Frontal cortex (tissue), 4 donors: Measurements from ENCODE around the gene ARL2. TPM values are rescaled to one million over a fixed set of nuclear protein-coding genes. Genes with fewer than 3 reads are reported as not detected.

Experiments used
- DNase-seq, 2 donors: peaks; one replicate each; pipeline ENCODE4 v3.0.0; 2012; ENCODE audit warnings: low spot score in 2 of 2
- FAIRE-seq: peaks from 2 replicates; lab custom pipeline; 2012; peaks lifted over from hg19 to GRCh38; lab: Jason Lieb, UNC
- total RNA-seq: library from RNA; depleted of rRNA; stranded (reverse); fragments of >200 nt; gene quantifications from one replicate; pipeline ENCODE4 v1.2.3, GENCODE V29; 2014
- donor health status: control.
- donor health status: control.
- donor health status: control.

ARL2 gene
- total RNA-seq, 1 donor from 2014 or later = 50.5 TPM

DNA sequence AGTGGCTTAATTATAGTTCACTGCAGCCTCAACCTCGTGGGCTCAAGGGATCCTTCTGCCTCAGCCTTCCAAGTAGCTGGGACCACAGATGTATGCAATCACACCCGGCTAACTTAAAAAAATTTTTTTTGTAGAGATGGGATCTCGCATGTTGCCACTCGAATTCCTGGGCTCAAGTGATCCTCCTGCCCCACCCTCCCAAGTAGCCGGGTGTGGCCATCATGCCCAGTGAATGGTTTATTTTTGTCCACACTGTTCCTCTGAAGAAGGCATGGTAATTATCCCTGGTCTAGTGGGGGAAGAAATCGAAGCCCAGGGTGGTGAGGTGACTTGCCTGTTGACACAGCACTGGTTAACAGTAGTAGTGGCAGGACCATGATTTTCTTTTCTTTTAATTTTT, 28.9 kb downstream of the ARL2 start:
- DNase-seq = no peak
- no peak for FAIRE-seq

DNA sequence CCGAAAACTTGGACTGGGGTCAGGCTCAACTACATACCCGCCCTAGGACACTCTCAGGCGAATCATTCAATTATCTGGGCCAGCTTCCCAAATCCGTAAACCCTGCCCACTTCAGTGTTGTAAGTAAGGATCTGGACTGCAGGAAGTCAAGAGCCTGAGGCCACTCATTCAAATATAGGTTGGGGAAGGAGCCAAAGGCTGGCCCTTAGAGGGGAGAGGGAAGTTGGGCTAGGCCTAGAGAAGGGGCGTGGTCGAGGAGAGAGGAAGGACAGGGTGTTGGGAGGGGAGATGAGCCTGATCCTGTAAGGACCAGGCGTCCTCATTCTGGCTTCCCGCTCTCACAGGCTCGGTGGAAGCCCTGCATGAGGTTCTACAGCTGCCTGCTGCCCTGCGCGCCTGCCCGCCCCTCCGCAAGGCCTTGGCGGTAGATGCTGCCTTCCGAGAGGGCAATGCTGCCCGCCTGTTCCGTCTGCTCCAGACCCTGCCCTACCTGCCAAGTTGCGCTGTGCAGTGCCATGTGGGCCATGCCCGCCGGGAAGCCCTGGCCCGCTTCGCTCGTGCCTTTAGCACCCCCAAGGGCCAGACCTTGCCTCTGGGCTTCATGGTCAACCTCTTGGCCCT, 30.0 kb downstream of the ARL2 start:
- FAIRE-seq (no peak), DNase-seq (peak in 1 of 2 donors; percentile 31)

DNA sequence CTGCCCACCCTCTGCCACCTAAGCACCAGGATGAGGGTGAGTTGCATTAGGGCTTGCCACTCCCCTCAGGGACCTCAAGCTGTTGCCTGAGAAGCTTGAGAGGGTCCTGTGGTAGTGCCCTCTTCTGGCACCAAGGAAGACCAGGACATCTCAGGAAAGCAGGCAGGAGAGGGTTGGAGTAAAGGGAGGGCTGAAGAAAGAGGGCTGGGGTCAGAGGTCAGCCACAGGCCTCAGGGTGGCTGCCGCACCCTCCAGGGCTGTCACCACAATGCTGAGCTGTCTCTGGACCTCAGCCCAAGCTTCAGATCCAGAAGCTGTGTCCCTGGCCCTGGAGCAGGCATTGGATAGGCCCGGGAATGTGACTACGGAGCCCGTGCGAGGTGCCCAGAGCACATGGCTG, 31.1 kb downstream of the ARL2 start:
- DNase-seq (no peak), FAIRE-seq (no peak)

DNA sequence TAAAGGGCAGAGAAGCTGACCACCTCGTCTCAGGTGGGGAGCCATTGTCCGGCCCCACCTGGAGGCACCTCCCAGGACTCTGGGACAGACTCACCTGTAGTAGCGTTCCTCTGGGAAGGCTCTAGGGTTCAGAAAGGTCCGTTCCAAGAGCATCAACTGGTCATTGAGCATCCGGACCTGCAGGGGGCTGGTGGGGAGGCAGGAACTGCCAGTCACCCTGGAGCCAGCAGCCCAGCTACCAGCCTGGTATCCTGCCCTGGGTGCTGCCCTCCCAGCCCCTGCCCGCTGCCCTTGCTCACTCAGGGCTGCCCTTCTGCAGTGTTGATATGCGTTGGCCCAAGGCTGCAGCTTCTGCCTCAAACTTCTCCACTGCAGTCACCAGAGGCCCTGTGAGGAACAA, 31.8 kb downstream of the ARL2 start:
- FAIRE-seq = no peak
- no peak for DNase-seq

DNA sequence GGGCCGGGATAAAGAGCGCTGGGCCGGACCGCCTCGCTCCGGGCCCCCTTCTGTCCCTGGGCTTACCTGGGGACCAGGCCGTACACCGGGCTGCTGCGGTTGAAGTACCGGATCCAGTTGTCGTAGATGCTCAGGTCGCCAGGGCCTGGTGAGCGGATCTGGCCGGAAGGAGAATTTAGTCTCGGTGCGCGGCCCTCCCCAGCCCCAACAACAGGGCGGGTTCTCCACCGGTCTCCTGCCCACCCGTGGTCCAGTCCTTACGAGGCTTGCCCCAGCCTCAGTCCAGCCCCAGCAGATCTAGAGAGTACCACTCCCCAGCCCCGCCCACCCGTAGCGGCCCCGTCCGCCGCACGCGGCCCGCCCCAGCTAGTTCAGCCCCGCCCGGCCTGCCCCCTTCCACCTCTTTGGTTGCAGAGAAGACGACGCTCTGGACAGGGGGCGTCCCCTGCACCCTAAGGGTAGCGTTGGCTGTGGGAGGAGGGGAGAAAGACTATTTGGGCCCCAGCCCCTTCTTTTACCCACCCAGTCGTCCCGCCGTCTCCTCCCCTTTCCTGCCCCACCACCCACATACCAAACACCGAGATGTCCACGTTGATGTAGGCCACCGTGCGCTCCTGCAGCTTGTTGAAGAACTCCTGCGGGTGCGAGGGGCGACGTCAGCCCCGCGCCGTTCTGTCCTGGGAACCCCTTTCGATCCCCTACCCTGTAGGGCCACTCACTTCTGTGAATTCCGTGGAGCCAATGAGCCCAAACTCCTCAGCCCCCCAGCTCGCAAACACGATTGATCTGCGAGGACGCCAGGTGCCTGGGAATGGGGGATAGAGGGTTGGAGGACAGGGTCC, 33.8 kb downstream of the ARL2 start:
- DNase-seq (peak in 1 of 2 donors; percentile 31), FAIRE-seq (no peak)

DNA sequence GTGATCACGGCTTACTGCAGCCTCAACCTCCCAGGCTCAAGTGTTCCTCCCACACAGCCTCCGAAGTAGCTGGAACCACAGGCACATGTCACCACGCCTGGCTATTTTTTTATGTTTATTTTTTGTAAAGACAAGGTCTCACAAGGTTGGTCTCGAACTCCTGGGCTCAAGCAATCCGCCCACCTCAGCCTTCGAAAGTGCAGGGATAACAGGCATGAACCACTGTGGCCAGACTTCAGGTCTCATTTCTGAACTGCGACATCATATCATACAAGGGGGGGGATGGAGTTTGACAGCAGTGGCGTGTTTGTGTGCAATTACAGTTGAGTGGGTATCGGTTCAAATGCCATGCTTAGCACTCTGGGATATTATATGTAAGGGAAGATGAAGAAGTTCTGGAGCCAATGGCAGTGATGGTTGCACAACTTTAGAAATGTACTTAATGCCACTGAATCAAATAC, 37.5 kb downstream of the ARL2 start:
- no peak for DNase-seq
- no peak for FAIRE-seq

DNA sequence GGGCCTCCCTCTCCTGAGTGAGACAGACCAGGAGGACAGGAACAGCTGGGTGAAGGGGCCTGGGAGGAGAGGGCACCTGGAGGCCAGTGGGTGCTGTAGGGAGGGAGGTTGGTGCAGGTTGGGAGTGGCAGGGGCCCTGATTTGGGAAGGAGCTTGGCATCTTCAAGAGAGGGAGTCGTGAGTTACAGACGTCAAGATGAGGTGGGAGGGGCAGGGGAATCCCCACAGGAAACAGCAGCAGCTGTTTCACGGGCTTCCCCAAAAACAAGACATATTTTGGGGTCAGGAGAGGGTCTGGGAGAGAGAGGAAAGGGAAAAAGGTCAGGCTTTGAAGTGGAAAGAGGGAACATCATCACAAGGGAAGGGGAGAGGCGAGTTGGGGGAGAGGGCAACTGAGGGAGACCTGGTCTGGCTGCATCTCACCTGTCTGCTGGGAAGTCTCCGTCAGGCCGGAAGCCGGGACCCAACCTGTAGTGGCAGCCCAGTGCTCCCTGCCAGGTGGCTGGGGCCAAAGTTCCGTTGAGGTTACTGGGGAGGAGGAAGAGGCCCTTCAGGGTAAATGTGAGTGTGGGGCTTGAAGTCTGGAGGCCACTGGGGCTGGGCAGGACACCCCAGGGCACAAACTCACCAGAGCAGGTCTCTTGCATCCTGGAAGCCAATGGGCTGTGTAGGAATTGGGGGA, 40.0 kb downstream of the ARL2 start:
- FAIRE-seq (no peak), DNase-seq (no peak)

DNA sequence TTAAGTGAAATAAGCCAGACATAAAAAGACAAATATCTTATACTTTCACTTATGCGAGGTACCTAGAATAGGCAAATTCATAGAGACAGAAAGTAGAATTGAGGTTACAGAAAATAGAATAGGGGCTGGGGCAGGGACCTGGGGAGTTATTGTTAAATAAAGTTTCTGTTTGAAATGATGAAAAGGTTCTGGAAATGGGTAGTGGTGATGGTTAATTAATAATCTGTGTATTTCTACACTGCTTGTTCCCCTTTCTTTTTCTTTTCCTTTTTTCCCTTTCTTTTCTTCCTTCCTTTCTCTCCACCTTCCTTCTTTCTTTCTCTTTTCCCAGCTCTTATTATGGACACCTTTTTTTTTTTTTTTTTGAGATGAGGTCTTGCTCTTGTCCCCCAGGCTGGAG, 41.6 kb downstream of the ARL2 start:
- DNase-seq (no peak), FAIRE-seq (no peak)

DNA sequence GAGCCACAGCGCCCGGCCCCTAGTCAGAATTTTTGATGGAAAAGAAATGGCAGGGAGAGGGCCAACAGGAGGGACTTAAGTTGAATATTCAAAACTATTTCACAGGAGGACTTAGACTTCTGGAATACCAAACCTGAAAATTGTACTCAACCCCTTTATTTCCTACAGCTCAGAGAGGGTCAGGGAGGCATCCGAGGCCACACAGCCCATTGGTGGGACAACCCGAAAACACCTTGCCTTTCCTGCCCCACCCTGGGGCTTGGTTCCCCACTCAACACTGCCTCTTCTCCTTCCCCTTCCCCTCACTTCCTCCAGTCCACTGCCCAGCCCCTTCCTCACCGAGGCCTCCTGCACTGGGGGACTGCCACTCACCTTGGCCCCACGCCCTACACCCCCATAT, 43.0 kb downstream of the ARL2 start:
- no peak for FAIRE-seq

DNA sequence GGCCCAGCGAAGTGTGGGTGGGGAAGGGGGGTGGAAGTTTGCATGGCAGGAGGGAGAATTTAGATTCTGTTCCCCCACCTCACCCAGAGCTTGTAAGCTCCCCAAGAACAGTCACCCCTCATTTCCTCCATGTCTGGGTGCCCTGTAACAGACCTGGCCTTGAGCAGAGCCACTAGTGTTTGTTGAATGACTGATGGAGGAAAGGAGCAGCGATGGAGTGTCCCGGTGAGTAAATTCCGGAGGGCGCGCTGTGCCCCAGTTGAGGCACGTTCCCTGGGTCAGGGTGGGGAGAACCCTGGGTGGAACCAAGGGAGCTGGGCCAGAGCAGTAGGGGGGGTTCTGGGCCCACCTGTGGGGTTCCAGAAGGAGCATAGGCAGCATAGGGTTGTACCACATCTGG, 43.6 kb downstream of the ARL2 start:
- no peak for FAIRE-seq
- DNase-seq = no peak

More for the DNA sequence above, 43.0 kb downstream of the ARL2 start:
- DNase-seq = no peak

DNA sequence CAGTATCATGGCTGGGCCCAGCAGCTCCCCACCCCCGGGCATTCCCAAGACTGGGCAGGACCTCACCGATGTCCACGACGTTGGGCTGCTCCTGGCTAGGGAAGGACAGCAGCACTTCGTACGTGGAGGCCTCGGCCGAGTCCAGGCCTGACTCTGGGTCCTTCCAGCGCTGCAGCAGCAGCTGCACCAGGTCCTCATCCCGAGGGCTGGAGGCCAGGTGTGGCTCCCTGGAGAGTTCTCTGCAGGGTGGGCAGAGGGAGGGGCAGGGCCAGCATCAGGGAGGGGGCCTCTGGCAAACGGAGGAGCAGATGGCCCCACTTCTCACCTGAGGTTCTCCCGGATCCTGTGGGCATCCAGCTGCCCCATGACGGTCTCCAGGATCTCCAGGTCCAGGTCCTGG, 44.1 kb downstream of the ARL2 start:
- no peak for FAIRE-seq

DNA sequence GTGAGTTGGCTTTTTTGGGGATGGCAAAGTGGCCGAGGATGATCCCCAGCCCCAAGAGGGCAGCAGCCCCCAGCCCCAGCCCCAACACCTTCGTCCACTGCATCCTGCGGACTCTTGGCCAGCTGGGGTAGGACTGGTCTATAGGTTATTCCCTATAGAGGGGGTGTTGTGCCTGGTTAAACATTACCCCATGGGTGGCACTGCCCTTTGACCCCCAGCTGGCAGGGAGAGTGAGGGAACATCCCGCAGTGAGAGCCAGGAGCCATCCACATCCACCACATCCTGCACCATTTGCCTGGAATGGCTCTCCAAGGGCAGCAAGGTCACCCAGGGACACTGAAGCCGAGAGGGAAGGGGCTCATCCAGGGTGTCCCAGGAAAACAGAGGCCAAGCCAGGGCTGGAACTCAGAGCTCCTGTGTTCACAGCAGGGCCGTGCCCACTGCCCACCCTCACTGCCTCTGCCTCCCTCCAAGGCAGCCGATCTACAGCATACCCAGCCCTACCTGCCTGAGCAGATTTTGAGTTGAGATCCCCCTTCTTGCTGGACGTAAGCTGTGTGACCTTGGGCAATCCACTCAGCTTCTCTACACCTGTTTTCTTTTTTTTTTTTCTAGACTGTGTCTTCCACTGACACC, 44.6 kb downstream of the ARL2 start, which contains the start of gene NAALADL1:
NAALADL1 (minus strand) TSS at position 135 of the 636 bp plus-strand sequence; CDS start at position 103, 32 bp downstream.
- DNase-seq = no peak
- no peak for FAIRE-seq

More for the DNA sequence above, 44.1 kb downstream of the ARL2 start:
- no peak for DNase-seq

DNA sequence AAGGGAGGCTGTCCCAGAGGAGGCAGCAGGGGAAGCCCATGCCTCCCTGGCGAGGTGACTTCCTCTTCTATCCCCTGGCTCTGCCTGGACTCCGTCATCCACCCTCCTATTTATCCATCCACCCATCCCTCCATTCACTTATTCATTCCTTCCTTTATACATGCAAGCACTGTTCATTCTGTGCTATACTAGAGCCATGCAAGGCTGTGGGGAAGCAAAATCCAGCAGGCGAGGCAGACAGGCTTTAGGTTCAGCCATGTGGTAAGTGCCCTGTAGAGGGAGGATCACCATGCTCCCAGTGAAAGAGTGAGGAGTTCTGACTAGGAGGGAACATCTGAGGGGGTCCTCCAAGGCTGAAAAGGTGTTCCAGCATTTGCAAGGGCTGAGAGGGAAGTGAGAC, 45.6 kb downstream of the ARL2 start:
- DNase-seq = no peak
- no peak for FAIRE-seq

DNA sequence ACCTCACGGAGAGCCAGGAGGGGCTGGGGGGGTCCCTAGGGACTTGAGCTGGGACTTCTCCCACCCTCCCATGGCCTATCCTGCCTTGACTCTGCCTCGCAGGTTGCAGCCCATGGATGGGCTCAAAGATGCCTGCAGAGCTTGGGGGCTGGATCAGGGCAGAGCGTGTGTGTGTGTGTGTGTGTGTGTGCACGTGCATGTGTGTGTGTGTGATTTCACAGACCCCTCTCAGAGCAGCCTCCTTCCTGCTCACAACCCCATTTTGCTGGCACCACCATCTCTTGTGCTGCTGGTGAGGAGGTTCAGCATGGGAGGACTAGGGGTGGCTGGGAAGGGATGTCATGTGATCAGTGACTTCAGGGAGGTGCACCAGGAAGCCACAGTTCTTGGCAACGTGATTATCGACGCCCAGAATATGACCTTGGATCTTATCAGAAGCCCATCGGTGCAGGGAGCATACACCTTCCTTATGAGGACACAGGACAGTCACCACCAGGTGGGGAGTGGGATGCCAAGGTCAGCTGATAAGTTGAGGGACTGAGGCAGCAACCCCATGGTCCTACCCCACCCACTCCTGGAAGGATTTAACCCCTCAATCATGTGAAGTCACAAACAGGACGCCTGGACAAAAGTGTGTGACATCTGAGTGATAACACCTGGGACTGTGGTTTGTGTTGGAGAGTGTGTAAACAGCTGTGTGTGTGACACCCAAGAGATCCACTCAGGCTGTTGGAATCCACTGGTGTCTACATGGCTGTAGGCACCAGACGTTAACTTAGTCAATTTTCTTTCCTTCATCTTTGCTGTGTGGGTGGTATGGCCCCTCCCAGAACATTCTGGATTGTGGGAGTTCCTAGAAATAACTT, 46.2 kb downstream of the ARL2 start:
- DNase-seq (no peak), FAIRE-seq (no peak)

DNA sequence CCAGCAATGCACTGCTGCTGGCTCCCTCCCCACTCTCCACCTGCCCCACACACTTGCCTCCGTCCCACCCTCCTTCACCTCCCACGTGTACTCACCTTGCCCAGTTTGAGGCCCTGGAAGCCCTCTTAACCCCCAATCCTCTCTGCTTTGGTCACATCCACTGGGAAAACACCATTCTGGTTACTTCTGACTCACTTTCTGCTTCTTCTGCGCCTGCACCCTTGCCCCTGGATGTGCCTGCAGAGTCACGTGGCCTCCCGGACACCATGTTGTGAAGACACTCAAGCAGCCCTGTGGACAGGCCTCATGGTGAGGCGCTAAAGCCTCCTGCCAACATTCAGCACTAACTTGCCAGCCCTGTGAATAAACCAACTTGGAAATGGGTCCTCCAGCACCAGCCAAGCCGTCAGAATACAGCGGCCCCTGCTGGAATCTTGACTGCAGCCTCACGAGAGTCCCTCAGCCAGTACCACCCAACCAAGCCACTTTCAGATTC, 47.0 kb downstream of the ARL2 start:
- no peak for DNase-seq
- FAIRE-seq = no peak

DNA sequence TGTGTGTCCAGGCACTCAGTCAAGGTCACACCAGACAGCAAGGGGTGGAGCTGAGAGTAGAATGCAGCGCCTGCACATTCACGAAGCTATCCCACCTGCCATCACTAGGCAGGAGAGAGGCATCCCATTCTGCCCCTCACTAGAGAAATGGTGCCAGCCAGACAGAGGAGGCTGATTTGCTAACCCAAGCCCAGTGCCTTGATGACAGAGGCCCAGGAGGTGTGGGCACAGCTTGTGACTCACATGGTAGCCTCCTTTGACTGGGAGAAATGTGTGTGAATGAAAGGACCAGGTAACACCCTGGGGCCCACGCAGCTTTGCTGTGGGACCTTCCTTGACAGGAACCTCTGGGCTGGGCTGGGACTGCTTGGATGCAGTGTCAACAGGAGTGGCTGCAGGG, 49.6 kb downstream of the ARL2 start:
- DNase-seq (no peak), FAIRE-seq (no peak)

DNA sequence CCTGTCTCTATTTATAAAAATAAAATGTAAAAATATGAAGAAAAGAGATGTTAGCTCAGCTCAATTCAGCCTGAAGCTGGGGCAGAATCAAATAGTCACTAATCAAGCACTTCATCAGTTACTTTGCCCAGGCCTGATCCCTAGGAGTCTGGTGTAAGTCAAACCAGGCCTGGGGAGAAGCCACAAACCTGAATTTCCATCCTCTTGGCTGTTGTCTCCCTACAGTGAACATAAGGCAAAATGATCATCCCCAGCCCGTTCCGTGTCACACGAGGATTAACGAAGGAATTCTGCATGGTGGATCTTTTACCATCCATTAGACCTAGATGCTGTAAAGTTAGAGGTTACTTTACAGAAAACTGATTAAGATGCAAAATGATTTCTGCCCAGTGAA, 50.9 kb downstream of the ARL2 start:
- DNase-seq (no peak), FAIRE-seq (no peak)

DNA sequence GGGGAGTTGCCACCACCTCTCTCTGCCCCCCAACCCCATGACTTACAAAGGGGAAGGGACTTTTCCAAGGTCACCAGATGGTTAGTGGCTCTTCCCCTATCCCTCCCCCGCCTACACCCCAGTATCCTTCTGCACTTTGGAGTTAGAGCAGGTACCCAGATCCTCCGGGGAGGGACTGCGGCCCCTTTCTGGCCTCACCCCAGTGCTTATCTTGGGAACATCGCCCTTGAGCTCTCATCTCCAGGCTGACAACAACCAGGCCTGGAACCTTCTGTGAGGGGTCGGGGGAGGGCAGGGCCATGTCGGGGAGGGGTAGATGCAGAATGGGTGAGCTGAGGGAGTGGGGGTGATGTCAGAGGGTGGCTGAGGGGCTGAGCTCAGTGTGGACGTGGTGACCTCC, 51.9 kb downstream of the ARL2 start:
- FAIRE-seq (no peak), DNase-seq (no peak)

DNA sequence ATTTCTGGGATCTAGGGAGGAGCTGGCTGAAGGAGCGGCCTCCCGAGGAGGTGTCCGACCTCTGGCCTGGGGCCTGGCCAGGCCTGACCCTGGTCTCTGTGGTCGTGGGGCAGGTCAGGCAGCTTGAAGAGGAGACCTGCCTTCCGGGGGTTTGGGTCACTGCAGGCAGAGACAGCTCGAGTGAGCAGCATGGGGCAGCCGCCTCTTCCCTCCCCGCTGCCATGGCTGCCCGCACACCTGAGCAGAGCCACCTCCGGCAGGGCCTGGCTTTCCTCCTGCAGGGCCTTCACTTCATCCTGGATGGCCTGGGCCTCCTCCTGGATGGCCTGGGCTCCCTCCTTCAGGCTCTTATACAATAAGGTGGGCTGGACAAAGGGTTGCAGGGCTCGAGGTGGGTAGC, 52.4 kb downstream of the ARL2 start:
- FAIRE-seq = no peak
- DNase-seq = no peak
